Measurements from ENCODE around the gene GNAI1. TPM values are rescaled to one million over a fixed set of nuclear protein-coding genes. Genes with fewer than 3 reads are reported as not detected.

The GNAI1 gene
- total RNA-seq, 1 experiment from 2014 or later = 19.8 TPM

- CTCF ChIA-PET = no interaction called here
- Histone ChIP-seq H3K27ac (ENCODE audit: low read depth, low read length, poor library complexity, severe bottlenecking) (no peak overlapping the region), H3K27me3 (replicated peaks; ENCODE audit: insufficient read depth, low read depth, low read length, poor library complexity) (no peaks in the 10 kb centered on the region), H3K36me3 (ENCODE audit: insufficient read depth, low read length, poor library complexity, severe bottlenecking) (no peaks in the 10 kb centered on the region), H3K9me3 (ENCODE audit: low read depth, low read length, poor library complexity, severe bottlenecking) (no peaks in the 10 kb centered on the region), H3K4me3 (ENCODE audit: low read depth, low read length, poor library complexity, severe bottlenecking) (no peak overlapping the region), H3K4me1 (ENCODE audit: insufficient read depth, low read length, poor library complexity, severe bottlenecking) (peaks cover 5% of the 10 kb centered on the region)
- TF ChIP-seq EZH2 (IDR thresholded peaks at IDR 0.05; ENCODE audit: borderline replicate concordance, low read depth, low read length, poor library complexity, severe bottlenecking) (no peak), CTCF (conservative IDR thresholded peaks at IDR 0.05; ENCODE audit: low read depth, low read length) (no peak)
- DNase-seq (ENCODE audit: low spot score) = no peak
- POLR2A ChIA-PET (ENCODE audit: low non-redundant PET) = no interaction called here
- intact Hi-C loops (cut with micrococcal nuclease; ENCODE audit: unreplicated experiment) = no loop called here
- no TSS peak for BruUV-seq (replicated peaks)
These were observed 98.5 kb downstream of the GNAI1 start for GRCh38 chr7:80232979-80233724.

- TF ChIP-seq CTCF (conservative IDR thresholded peaks at IDR 0.05; ENCODE audit: low read depth, low read length) = no peak
- no peak for TF ChIP-seq EZH2 (IDR thresholded peaks at IDR 0.05; ENCODE audit: borderline replicate concordance, low read depth, low read length, poor library complexity, severe bottlenecking)
- CTCF ChIA-PET = no interaction called here
- intact Hi-C loops (cut with micrococcal nuclease; ENCODE audit: unreplicated experiment) = no loop called here
- no peak overlapping the region for H3K4me3 ChIP-seq (ENCODE audit: low read depth, low read length, poor library complexity, severe bottlenecking)
- no peaks in the 10 kb centered on the region for H3K27me3 ChIP-seq (replicated peaks; ENCODE audit: insufficient read depth, low read depth, low read length, poor library complexity)
- no TSS peak for BruUV-seq (replicated peaks)
- no peak overlapping the region for H3K27ac ChIP-seq (ENCODE audit: low read depth, low read length, poor library complexity, severe bottlenecking)
- H3K4me1 ChIP-seq (ENCODE audit: insufficient read depth, low read length, poor library complexity, severe bottlenecking) = peaks cover 2% of the 10 kb centered on the region
- H3K36me3 ChIP-seq (ENCODE audit: insufficient read depth, low read length, poor library complexity, severe bottlenecking) = no peaks in the 10 kb centered on the region
- no peak for DNase-seq (ENCODE audit: low spot score)
- H3K9me3 ChIP-seq (ENCODE audit: low read depth, low read length, poor library complexity, severe bottlenecking) = no peaks in the 10 kb centered on the region
- POLR2A ChIA-PET (ENCODE audit: low non-redundant PET) = no interaction called here
These were observed 100.7 kb downstream of the GNAI1 start for GRCh38 chr7:80235334-80235733.

- H3K36me3 ChIP-seq (ENCODE audit: insufficient read depth, low read length, poor library complexity, severe bottlenecking) = no peaks in the 10 kb centered on the region
- intact Hi-C loops (cut with micrococcal nuclease; ENCODE audit: unreplicated experiment) = no loop called here
- DNase-seq (ENCODE audit: low spot score) = no peak
- TF ChIP-seq CTCF (conservative IDR thresholded peaks at IDR 0.05; ENCODE audit: low read depth, low read length) (no peak), EZH2 (IDR thresholded peaks at IDR 0.05; ENCODE audit: borderline replicate concordance, low read depth, low read length, poor library complexity, severe bottlenecking) (no peak)
- no peaks in the 10 kb centered on the region for H3K9me3 ChIP-seq (ENCODE audit: low read depth, low read length, poor library complexity, severe bottlenecking)
- H3K27me3 ChIP-seq (replicated peaks; ENCODE audit: insufficient read depth, low read depth, low read length, poor library complexity) = no peaks in the 10 kb centered on the region
- CTCF ChIA-PET = no interaction called here
- H3K4me3 ChIP-seq (ENCODE audit: low read depth, low read length, poor library complexity, severe bottlenecking) = no peak overlapping the region
- POLR2A ChIA-PET (ENCODE audit: low non-redundant PET) = no interaction called here
- no TSS peak for BruUV-seq (replicated peaks)
- no peak overlapping the region for H3K27ac ChIP-seq (ENCODE audit: low read depth, low read length, poor library complexity, severe bottlenecking)
- H3K4me1 ChIP-seq (ENCODE audit: insufficient read depth, low read length, poor library complexity, severe bottlenecking) = no peaks in the 10 kb centered on the region
These were observed 102.0 kb downstream of the GNAI1 start for GRCh38 chr7:80236681-80237080.

Measured in A673 (cell line).